Kidney (tissue), 14 donors: ENCODE measurements around the gene CHRNB4. TPM values are rescaled to one million over a fixed set of nuclear protein-coding genes. Genes with fewer than 3 reads are reported as not detected.

ENCODE experiments used
- DNase-seq, 5 donors: peaks; one replicate each; pipeline ENCODE4 v3.0.0-alpha.2; 2013 to 2020
- FAIRE-seq: peaks from 2 replicates; lab custom pipeline; 2012; peaks lifted over from hg19 to GRCh38; lab: Jason Lieb, UNC
- H3K27ac ChIP-seq, 2 donors: one replicate each; pipeline ENCODE4 v1.7.0; 2013; ENCODE audit warnings: low read depth in 2 of 2, low read length in 2 of 2, inconsistent platforms in 1 of 2
- H3K27me3 ChIP-seq: one replicate; pipeline ENCODE4 v1.7.1; 2013; ENCODE audit warnings: low read length, inconsistent platforms; ENCODE audit not compliant: control insufficient read depth, insufficient read depth
- H3K36me3 ChIP-seq, 3 donors: one replicate each; pipeline versions ENCODE4 v1.7.0 to v1.7.1; 2013; ENCODE audit warnings: low read length in 3 of 3, control low read depth in 1 of 3, inconsistent platforms in 1 of 3; ENCODE audit not compliant: insufficient read depth in 3 of 3, control insufficient read depth in 2 of 3
- H3K4me1 ChIP-seq, 3 donors: one replicate each; pipeline versions ENCODE4 v1.7.0 to v1.7.1; 2013; ENCODE audit warnings: low read length in 3 of 3, inconsistent platforms in 1 of 3, low read depth in 1 of 3; ENCODE audit not compliant: control insufficient read depth in 2 of 3, insufficient read depth in 2 of 3
- H3K4me3 ChIP-seq, 3 donors: one replicate each; pipeline versions ENCODE4 v1.7.0 to v1.8.1; 2013; ENCODE audit warnings: low read length in 3 of 3, control low read depth in 1 of 3, inconsistent platforms in 1 of 3
- H3K9ac ChIP-seq, 3 donors: one replicate each; pipeline versions ENCODE4 v1.7.0 to v1.7.1; 2013; ENCODE audit warnings: low read length in 3 of 3, control low read depth in 1 of 3, inconsistent platforms in 1 of 3
- H3K9me3 ChIP-seq, 3 donors: one replicate each; pipeline versions ENCODE4 v1.7.0 to v1.7.1; 2013; ENCODE audit warnings: low read length in 3 of 3, control low read depth in 1 of 3, inconsistent platforms in 1 of 3; ENCODE audit not compliant: control insufficient read depth in 2 of 3, insufficient read depth in 1 of 3
- CTCF ChIP-seq: IDR thresholded peaks from 3 replicates; pipeline ENCODE4 v1.5.1; 2012; ENCODE audit warnings: mild to moderate bottlenecking, moderate library complexity, borderline replicate concordance; ENCODE audit not compliant: insufficient read depth; ENCODE audit errors: extremely low read depth
- intact Hi-C: fragments of 100-400 bp; cut with DNase I; formaldehyde crosslinking; loops from one replicate; pipeline ENCODE4 v1.11.1; 2022
- polyA plus RNA-seq: library from polyadenylated mRNA; stranded (reverse); fragments of 350-450 nt; fragmentation: Illumina TruSeq; extraction: RNeasy Lipid Tissue Mini Kit (QIAGEN cat#74804); gene quantifications from one replicate; pipeline ENCODE4 v1.2.3, GENCODE V29; 2014; ENCODE audit warnings: low read depth, low replicate concordance; ENCODE audit not compliant: insufficient read depth
- total RNA-seq: library from RNA; stranded (reverse); fragmentation: NEBNext Ultra II Directional; extraction: Animal tissue kit (Norgen Biotek cat#: 25700); gene quantifications from one replicate; pipeline ENCODE4 v1.2.1, GENCODE V29; 2021
- donor health status: control.
- donor health status: control.
- donor health status: control.
- donor health status: control.
- donor health status: control.
- donor health status: DM: yes; HTN: yes; CAD: no.
- donor health status: Normal renal cell carcinoma (clear cell type).

The CHRNB4 gene
- total and polyA plus RNA-seq, 2 donors from 2014 or later, result 0.13 to 0.32 TPM

- FAIRE-seq, result no peak
- Histone ChIP-seq H3K27ac (no peak overlapping the region), H3K4me3 (no peak overlapping the region), H3K27me3 (no peaks in the 10 kb centered on the region), H3K4me1 (peaks cover 0 to 3% (median 0%) of the 10 kb centered on the region in 3 donors), H3K9ac (no peak overlapping the region), H3K36me3 (no peaks in the 10 kb centered on the region), H3K9me3 (no peaks in the 10 kb centered on the region)
- DNase-seq, result peak in 1 of 5 donors; percentile 37
- no peak for TF ChIP-seq CTCF
- intact Hi-C loops, result no loop called here
Measured at GRCh38 chr15:78679089-78679511, 38.1 kb upstream of the CHRNB4 start.

- Histone ChIP-seq H3K27me3 (no peaks in the 10 kb centered on the region), H3K36me3 (no peaks in the 10 kb centered on the region), H3K9me3 (no peaks in the 10 kb centered on the region), H3K4me3 (no peak overlapping the region), H3K9ac (no peak overlapping the region), H3K27ac (no peak overlapping the region), H3K4me1 (peaks cover 9 to 13% (median 11%) of the 10 kb centered on the region in 3 donors)
- intact Hi-C loops, result no loop called here
- DNase-seq (peak in 1 of 5 donors; percentile 32), FAIRE-seq (no peak)
- no peak for TF ChIP-seq CTCF
Measured at GRCh38 chr15:78676424-78677110, 35.6 kb upstream of the CHRNB4 start.

DNA sequence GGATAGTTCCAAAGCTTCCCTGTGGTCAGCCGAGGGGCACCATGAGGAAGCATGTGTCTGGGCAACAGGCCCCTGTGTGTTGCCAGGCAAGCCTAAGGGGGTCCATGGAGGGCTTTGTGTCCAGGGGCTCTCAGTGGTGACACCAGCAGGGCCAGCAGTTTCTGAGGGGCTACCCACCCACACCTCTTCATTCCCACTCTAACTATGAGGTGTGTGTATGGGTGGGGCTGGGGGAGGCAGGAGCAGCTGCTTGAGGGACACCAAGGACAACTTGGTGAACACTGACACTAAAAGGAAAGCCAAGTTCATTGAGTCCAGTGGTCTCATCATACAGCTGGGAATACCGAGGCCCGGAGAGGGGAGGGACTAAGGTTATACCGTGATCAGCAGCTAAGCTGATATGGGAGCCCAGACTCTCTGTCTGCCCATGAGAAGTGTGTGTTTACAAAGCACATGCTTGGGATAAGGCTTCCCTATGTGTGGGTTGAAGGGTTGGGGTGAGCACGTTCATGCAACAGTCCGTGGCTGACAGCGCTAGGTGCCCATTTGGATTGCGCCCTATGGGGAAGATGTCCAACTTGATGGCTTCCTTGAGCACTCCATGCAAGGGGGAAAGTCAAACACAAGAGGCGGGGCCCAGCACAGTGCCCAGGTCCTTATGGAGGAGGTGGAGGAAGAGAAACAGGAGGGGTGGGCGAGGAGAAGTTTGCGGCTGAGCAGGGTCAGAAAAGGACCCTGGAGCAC is 34.8 kb upstream of the CHRNB4 start:
- Histone ChIP-seq H3K9ac (no peak overlapping the region), H3K4me3 (no peak overlapping the region), H3K4me1 (peaks cover 7 to 13% (median 11%) of the 10 kb centered on the region in 3 donors), H3K36me3 (no peaks in the 10 kb centered on the region), H3K9me3 (no peaks in the 10 kb centered on the region), H3K27ac (no peak overlapping the region), H3K27me3 (no peaks in the 10 kb centered on the region)
- intact Hi-C loops, result no loop called here
- FAIRE-seq (no peak), DNase-seq (peak in 1 of 5 donors; percentile 25)
- TF ChIP-seq CTCF, result no peak
